Body of pancreas (tissue), 4 donors: ENCODE measurements around the gene SIPA1. TPM values are rescaled to one million over a fixed set of nuclear protein-coding genes. Genes with fewer than 3 reads are reported as not detected.

Experiments
- ATAC-seq: fragments of 150-250 bp; one replicate; pipeline ENCODE4 v1.9.1; 2016
- DNase-seq, 4 donors: peaks; one replicate each; pipeline ENCODE4 v3.0.0-alpha.2; 2019
- H3K27ac ChIP-seq, 4 donors: fragments of 200-600 bp; sonication (generic); 1 replicate in 3 of 4; 2 replicates in 1 of 4; pipeline versions ENCODE4 v1.5.1 to v1.6.1; 2016 to 2019; ENCODE audit warnings: mild to moderate bottlenecking in 1 of 4, mixed read lengths in 1 of 4, moderate library complexity in 1 of 4
- H3K27me3 ChIP-seq, 2 donors: fragments of 200-600 bp; sonication (generic); one replicate each; pipeline ENCODE4 v1.6.0; 2016; ENCODE audit warnings: mild to moderate bottlenecking in 1 of 2
- H3K36me3 ChIP-seq, 2 donors: fragments of 200-600 bp; sonication (generic); replicated peaks in 1 of 2; 2 replicates each; pipeline ENCODE4 v1.5.1; 2016; ENCODE audit warnings: low read depth in 2 of 2; ENCODE audit not compliant: insufficient read depth in 1 of 2
- H3K4me1 ChIP-seq: fragments of 200-600 bp; sonication (generic); one replicate; pipeline ENCODE4 v1.6.0; 2016
- H3K4me3 ChIP-seq, 2 donors: fragments of 200-600 bp; sonication (generic); 1 replicate in 1 of 2; 2 replicates in 1 of 2; pipeline ENCODE4 v1.5.1; 2016 to 2019
- H3K9me3 ChIP-seq, 3 donors: fragments of 200-600 bp; sonication (generic); 1 replicate in 2 of 3; 2 replicates in 1 of 3; pipeline ENCODE4 v1.5.1; 2016
- CTCF ChIP-seq, 7 experiments: fragments of 450-650 bp in 4 of 7; fragments of 200-600 bp in 3 of 7; sonication (generic) in 3 of 7; IDR thresholded peaks; one replicate each; pipeline ENCODE4 v1.5.1; 2016 to 2019; ENCODE audit warnings: antibody characterized with exemption in 7 of 7
- POLR2A ChIP-seq, 3 donors: fragments of 450-650 bp; IDR thresholded peaks; one replicate each; pipeline ENCODE4 v1.6.1; 2016; ENCODE audit warnings: antibody characterized with exemption in 3 of 3, mild to moderate bottlenecking in 2 of 3
- WGBS, 2 donors: methylation state at CpG; one replicate each; pipeline ENCODE4 v1.1.5; 2017; 5-methylcytosine and 5-hydroxymethylcytosine counted together
- intact Hi-C: fragments of 100-400 bp; cut with DNase I; formaldehyde crosslinking; loops from one replicate; pipeline ENCODE4 v1.15.1; 2023
- total RNA-seq, 2 donors: library from RNA; depleted of rRNA; stranded (reverse); fragments of >200 nt; gene quantifications; one replicate each; pipeline ENCODE4 v1.1.0, GENCODE V29; 2016

The SIPA1 gene
- total RNA-seq, 2 donors from 2014 or later = 23.6 to 29.3 TPM

GRCh38 chr11:65654375-65655349 lies 16.8 kb downstream of the SIPA1 start:
- TF ChIP-seq POLR2A (IDR thresholded peaks at IDR 0.05) (no peak), CTCF (IDR thresholded peaks at IDR 0.05) (no peak)
- Histone ChIP-seq H3K27me3 (no peaks in the 10 kb centered on the region), H3K27ac (peak overlapping the region in 1 of 4 donors; percentile 97), H3K4me3 (no peak overlapping the region), H3K9me3 (no peaks in the 10 kb centered on the region), H3K36me3 (peaks cover 3 to 40% of the 10 kb centered on the region in 2 donors), H3K4me1 (peaks cover 35% of the 10 kb centered on the region)
- ATAC-seq (no peak), DNase-seq (peak in 1 of 4 donors; percentile 13)
- intact Hi-C loops = no loop called here
- 76 to 93% methylated on average over 13 of the region's 14 CpGs for WGBS, 2 donors

GRCh38 chr11:65655570-65656332 lies 17.9 kb downstream of the SIPA1 start:
- WGBS, 2 donors = 87 to 88% methylated on average over 16 of the region's 16 CpGs
- Histone ChIP-seq H3K36me3 (peaks cover 10 to 44% of the 10 kb centered on the region in 2 donors), H3K4me3 (no peak overlapping the region), H3K27ac (no peak overlapping the region), H3K4me1 (peaks cover 35% of the 10 kb centered on the region), H3K27me3 (no peaks in the 10 kb centered on the region), H3K9me3 (no peaks in the 10 kb centered on the region)
- TF ChIP-seq POLR2A (IDR thresholded peaks at IDR 0.05) (no peak), CTCF (IDR thresholded peaks at IDR 0.05) (no peak)
- ATAC-seq (no peak), DNase-seq (peak in 1 of 4 donors; percentile 4)
- intact Hi-C loops = no loop called here

- intact Hi-C loops = no loop called here
- peaks cover 36% of the 10 kb centered on the region for H3K4me1 ChIP-seq
- peaks cover 10 to 44% of the 10 kb centered on the region in 2 donors for H3K36me3 ChIP-seq
Observed at GRCh38 chr11:65657426-65657825, 19.5 kb downstream of the SIPA1 start.

More at GRCh38 chr11:65657426-65657825, 19.5 kb downstream of the SIPA1 start:
- DNase-seq (no peak), ATAC-seq (no peak)
- Histone ChIP-seq H3K4me3 (no peak overlapping the region), H3K27me3 (no peaks in the 10 kb centered on the region), H3K9me3 (no peaks in the 10 kb centered on the region), H3K27ac (no peak overlapping the region)
- 81 to 89% methylated on average over 7 of the region's 7 CpGs for WGBS, 2 donors
- no peak for TF ChIP-seq CTCF (IDR thresholded peaks at IDR 0.05)
